Activated CD8-positive, alpha-beta T cell treated with anti-CD3 and anti-CD28 coated beads for 36 hours (primary cell): ENCODE results near the gene TMUB1. TPM values are rescaled to one million over a fixed set of nuclear protein-coding genes. Genes with fewer than 3 reads are reported as not detected.

ENCODE experiments used
- ATAC-seq: fragments of 200-7000 bp; cut with Tn5 transposase; one replicate; pipeline ENCODE4 v1.10.0; 2021; ENCODE audit warnings: mild to moderate bottlenecking, moderate library complexity
- CTCF ChIA-PET: fragments of 350-600 bp; sonication (Branson Sonifier 250); formaldehyde crosslinking; loops from one replicate; lab custom pipeline; 2021; ENCODE audit warnings: antibody characterized with exemption; lab: Charles Lee
- POLR2A ChIA-PET: fragments of 350-600 bp; sonication (Branson Sonifier 250); formaldehyde crosslinking; loops from one replicate; lab custom pipeline; 2021; ENCODE audit warnings: antibody characterized with exemption; lab: Charles Lee
- DNase-seq: peaks from one replicate; pipeline ENCODE4 v3.0.0-alpha.2; 2020
- H3K27ac Mint-ChIP-seq: one replicate; pipeline ENCODE4 v1.8.0; 2021; ENCODE audit warnings: mild to moderate bottlenecking, mixed read lengths
- H3K27me3 Mint-ChIP-seq: one replicate; pipeline ENCODE4 v1.8.0; 2021; ENCODE audit warnings: mixed read lengths
- H3K36me3 Mint-ChIP-seq: one replicate; pipeline ENCODE4 v1.8.0; 2021; ENCODE audit warnings: low read depth, mixed read lengths
- H3K4me1 Mint-ChIP-seq: one replicate; pipeline ENCODE4 v1.8.0; 2021; ENCODE audit warnings: low read depth, mixed read lengths
- H3K4me3 Mint-ChIP-seq: one replicate; pipeline ENCODE4 v1.8.0; 2021; ENCODE audit warnings: mild to moderate bottlenecking, moderate library complexity, mixed read lengths
- H3K9me3 Mint-ChIP-seq: one replicate; pipeline ENCODE4 v1.8.0; 2021; ENCODE audit warnings: mixed read lengths
- CTCF ChIP-seq: fragments of 200-600 bp; IDR thresholded peaks from one replicate; pipeline ENCODE4 v1.8.0; 2022; ENCODE audit warnings: antibody characterized with exemption, mild to moderate bottlenecking
- intact Hi-C: fragments of 100-400 bp; cut with micrococcal nuclease; formaldehyde crosslinking; loops from one replicate; pipeline ENCODE4 v1.10.0; 2022
- total RNA-seq, 2 experiments: library from RNA; stranded (reverse); gene quantifications; one replicate each; pipeline ENCODE4 v1.2.3, GENCODE V29; 2021

Gene TMUB1
- total RNA-seq, 2 experiments from 2014 or later: 59.7 to 64.2 TPM

- intact Hi-C loops: no loop called here
- ATAC-seq (no peak), DNase-seq (peak; percentile 48)
- Mint-ChIP-seq H3K4me1 (peaks cover 35% of the 10 kb centered on the region), H3K4me3 (peak overlapping the region; percentile 80), H3K36me3 (peaks cover 4% of the 10 kb centered on the region), H3K27me3 (peaks cover 22% of the 10 kb centered on the region), H3K9me3 (no peaks in the 10 kb centered on the region), H3K27ac (peak overlapping the region; percentile 68)
- POLR2A ChIA-PET: interaction anchor here (0.6 kb wide), 1 partner anchor 27 kb away, joined by 3 read pairs; no protein-coding TSS in a partner anchor
- CTCF ChIA-PET: interaction anchor here (0.9 kb wide), 1 partner anchor 58 kb away, joined by 4 read pairs; the partner anchor contains the start of gene ABCB8
- no peak for TF ChIP-seq CTCF
Measured at GRCh38 chr7:151086802-151087244, 3.5 kb upstream of the TMUB1 start.

- CTCF ChIA-PET: interaction anchor here (0.5 to 3.7 kb wide), 10 partner anchors 21 to 158 kb away, joined by 3 to 38 read pairs (median 4); partner anchors contain the start of gene GBX1
- TF ChIP-seq CTCF: no peak
- DNase-seq (peak; percentile 50), ATAC-seq (peak; percentile 6)
- POLR2A ChIA-PET: interaction anchor here (0.6 to 1.8 kb wide), 5 partner anchors 8 to 72 kb away, joined by 3 to 4 read pairs (median 3); no protein-coding TSS in a partner anchor
- Mint-ChIP-seq H3K36me3 (peaks cover 4% of the 10 kb centered on the region), H3K9me3 (no peaks in the 10 kb centered on the region), H3K27ac (peak within 1 kb of the TSS; percentile 68), H3K4me3 (peak within 1 kb of the TSS; percentile 80), H3K4me1 (peaks cover 35% of the 10 kb centered on the region), H3K27me3 (peaks cover 22% of the 10 kb centered on the region)
- intact Hi-C loops: no loop called here
Measured at GRCh38 chr7:151085691-151086620, 2.7 kb upstream of the TMUB1 start, which contains the start of gene AGAP3. AGAP3 (plus strand) TSS chr7:151086475; CDS start chr7:151086742, 267 bp downstream.

GRCh38 chr7:151085329-151085690 is 2.0 kb upstream of the TMUB1 start:
- intact Hi-C loops: no loop called here
- TF ChIP-seq CTCF: no peak
- H3K27ac Mint-ChIP-seq: peak overlapping the region; percentile 42
- CTCF ChIA-PET: interaction anchor here (0.5 to 3.7 kb wide), 10 partner anchors 22 to 159 kb away, joined by 3 to 38 read pairs (median 4); partner anchors contain the start of gene GBX1
- H3K36me3 Mint-ChIP-seq: peaks cover 6% of the 10 kb centered on the region
- ATAC-seq (no peak), DNase-seq (no peak)
- POLR2A ChIA-PET: interaction anchor here (0.7 to 1.8 kb wide), 4 partner anchors 8 to 71 kb away, joined by 3 to 4 read pairs (median 4); no protein-coding TSS in a partner anchor
- no peaks in the 10 kb centered on the region for H3K9me3 Mint-ChIP-seq
- H3K4me3 Mint-ChIP-seq: peak overlapping the region; percentile 76
- H3K4me1 Mint-ChIP-seq: peaks cover 35% of the 10 kb centered on the region
- H3K27me3 Mint-ChIP-seq: peaks cover 22% of the 10 kb centered on the region

- Mint-ChIP-seq H3K36me3 (peaks cover 15% of the 10 kb centered on the region), H3K9me3 (no peaks in the 10 kb centered on the region), H3K4me1 (peaks cover 40% of the 10 kb centered on the region), H3K4me3 (peak overlapping the region; percentile 99), H3K27me3 (peaks cover 18% of the 10 kb centered on the region), H3K27ac (peak overlapping the region; percentile 46)
- no peak for TF ChIP-seq CTCF
- CTCF ChIA-PET: interaction anchor here (1.0 to 3.7 kb wide), 7 partner anchors 23 to 121 kb away, joined by 3 to 38 read pairs (median 3); no protein-coding TSS in a partner anchor
- intact Hi-C loops: loop anchor here (2.0 kb wide), 1 partner anchor 25 kb away; the partner anchor contains the start of gene SLC4A2
- POLR2A ChIA-PET: interaction anchor here (1.1 to 1.3 kb wide), 3 partner anchors 25 to 75 kb away, joined by 3 to 4 read pairs (median 3); partner anchors contain the start of gene ABCB8
- no peak for DNase-seq
- no peak for ATAC-seq
Measured at GRCh38 chr7:151083824-151084160, 499 bp upstream of the TMUB1 start.
